HL-60 (cell line): ENCODE results near the gene ZFP36L1.

Experiments used
- DNase-seq, 2 experiments: peaks; one replicate each; pipeline ENCODE4 v3.0.0-alpha.2; 2010 to 2020; ENCODE audit warnings: low read depth in 1 of 2, low spot score in 1 of 2
- H3K27ac ChIP-seq: fragments of 250-450 bp; sonication (Bioruptor Pico); replicated peaks from 2 replicates; pipeline ENCODE4 v1.5.1; 2020; ENCODE audit warnings: mild to moderate bottlenecking, moderate library complexity
- H3K27me3 ChIP-seq: fragments of 250-450 bp; sonication (Bioruptor Pico); 2 replicates; pipeline ENCODE4 v1.5.1; 2021; ENCODE audit warnings: mild to moderate bottlenecking, moderate library complexity; ENCODE audit not compliant: insufficient read depth, poor library complexity, severe bottlenecking
- H3K4me3 ChIP-seq: replicated peaks from 2 replicates; pipeline ENCODE4 v1.5.1; 2011; ENCODE audit warnings: mild to moderate bottlenecking, control low read depth, low read length; ENCODE audit not compliant: insufficient read depth
- GABPA ChIP-seq: IDR thresholded peaks from 2 replicates; pipeline ENCODE4 v1.6.1; 2012; ENCODE audit warnings: low read depth
- POLR2AphosphoS5 ChIP-seq: IDR thresholded peaks from 2 replicates; pipeline ENCODE4 v1.6.1; 2012; ENCODE audit warnings: low read depth
- SPI1 ChIP-seq: IDR thresholded peaks from 2 replicates; pipeline ENCODE4 v1.6.1; 2012; ENCODE audit warnings: low read depth, mild to moderate bottlenecking, borderline replicate concordance
- TF ChIP-seq, protein P1 (sequence below): IDR thresholded peaks from 2 replicates; pipeline ENCODE4 v1.6.1; 2012; ENCODE audit warnings: low read depth; ENCODE audit not compliant: insufficient replicate concordance
- TF ChIP-seq, protein P2 (sequence below): IDR thresholded peaks from one replicate; pipeline ENCODE4 v1.5.1; 2011; ENCODE audit warnings: low read length, control low read depth, inconsistent platforms; ENCODE audit not compliant: insufficient read depth

ZFP36L1 gene

DNA sequence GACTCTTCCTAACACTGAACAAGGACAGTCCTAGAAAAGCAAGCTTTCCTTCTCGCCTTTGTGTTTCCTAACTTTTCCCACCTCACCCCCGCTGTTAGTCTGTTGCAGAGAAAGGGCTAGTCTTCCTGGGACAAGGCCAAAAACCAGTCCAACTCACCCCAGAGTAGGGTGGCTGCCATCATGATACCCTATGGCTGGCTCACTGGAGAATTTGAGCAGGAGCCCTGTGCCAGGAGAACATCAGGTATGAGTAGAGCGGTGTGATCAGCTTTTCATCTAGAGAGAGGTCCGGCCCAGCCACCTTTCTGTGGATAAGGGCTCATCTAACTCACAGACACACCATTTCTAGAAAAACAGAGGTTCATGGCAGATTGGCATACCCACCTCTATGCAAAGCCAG, 16.7 kb upstream of the ZFP36L1 start:
- H3K27ac ChIP-seq: no peak overlapping the region
- H3K27me3 ChIP-seq: no peaks in the 10 kb centered on the region
- TF ChIP-seq GABPA: no peak
- TF ChIP-seq, protein P1, sequence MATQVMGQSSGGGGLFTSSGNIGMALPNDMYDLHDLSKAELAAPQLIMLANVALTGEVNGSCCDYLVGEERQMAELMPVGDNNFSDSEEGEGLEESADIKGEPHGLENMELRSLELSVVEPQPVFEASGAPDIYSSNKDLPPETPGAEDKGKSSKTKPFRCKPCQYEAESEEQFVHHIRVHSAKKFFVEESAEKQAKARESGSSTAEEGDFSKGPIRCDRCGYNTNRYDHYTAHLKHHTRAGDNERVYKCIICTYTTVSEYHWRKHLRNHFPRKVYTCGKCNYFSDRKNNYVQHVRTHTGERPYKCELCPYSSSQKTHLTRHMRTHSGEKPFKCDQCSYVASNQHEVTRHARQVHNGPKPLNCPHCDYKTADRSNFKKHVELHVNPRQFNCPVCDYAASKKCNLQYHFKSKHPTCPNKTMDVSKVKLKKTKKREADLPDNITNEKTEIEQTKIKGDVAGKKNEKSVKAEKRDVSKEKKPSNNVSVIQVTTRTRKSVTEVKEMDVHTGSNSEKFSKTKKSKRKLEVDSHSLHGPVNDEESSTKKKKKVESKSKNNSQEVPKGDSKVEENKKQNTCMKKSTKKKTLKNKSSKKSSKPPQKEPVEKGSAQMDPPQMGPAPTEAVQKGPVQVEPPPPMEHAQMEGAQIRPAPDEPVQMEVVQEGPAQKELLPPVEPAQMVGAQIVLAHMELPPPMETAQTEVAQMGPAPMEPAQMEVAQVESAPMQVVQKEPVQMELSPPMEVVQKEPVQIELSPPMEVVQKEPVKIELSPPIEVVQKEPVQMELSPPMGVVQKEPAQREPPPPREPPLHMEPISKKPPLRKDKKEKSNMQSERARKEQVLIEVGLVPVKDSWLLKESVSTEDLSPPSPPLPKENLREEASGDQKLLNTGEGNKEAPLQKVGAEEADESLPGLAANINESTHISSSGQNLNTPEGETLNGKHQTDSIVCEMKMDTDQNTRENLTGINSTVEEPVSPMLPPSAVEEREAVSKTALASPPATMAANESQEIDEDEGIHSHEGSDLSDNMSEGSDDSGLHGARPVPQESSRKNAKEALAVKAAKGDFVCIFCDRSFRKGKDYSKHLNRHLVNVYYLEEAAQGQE: no peak
- TF ChIP-seq, protein P2, sequence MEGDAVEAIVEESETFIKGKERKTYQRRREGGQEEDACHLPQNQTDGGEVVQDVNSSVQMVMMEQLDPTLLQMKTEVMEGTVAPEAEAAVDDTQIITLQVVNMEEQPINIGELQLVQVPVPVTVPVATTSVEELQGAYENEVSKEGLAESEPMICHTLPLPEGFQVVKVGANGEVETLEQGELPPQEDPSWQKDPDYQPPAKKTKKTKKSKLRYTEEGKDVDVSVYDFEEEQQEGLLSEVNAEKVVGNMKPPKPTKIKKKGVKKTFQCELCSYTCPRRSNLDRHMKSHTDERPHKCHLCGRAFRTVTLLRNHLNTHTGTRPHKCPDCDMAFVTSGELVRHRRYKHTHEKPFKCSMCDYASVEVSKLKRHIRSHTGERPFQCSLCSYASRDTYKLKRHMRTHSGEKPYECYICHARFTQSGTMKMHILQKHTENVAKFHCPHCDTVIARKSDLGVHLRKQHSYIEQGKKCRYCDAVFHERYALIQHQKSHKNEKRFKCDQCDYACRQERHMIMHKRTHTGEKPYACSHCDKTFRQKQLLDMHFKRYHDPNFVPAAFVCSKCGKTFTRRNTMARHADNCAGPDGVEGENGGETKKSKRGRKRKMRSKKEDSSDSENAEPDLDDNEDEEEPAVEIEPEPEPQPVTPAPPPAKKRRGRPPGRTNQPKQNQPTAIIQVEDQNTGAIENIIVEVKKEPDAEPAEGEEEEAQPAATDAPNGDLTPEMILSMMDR: no peak
- TF ChIP-seq POLR2AphosphoS5: no peak
- no peak for TF ChIP-seq SPI1
- DNase-seq: no peak
- H3K4me3 ChIP-seq: no peak overlapping the region

DNA sequence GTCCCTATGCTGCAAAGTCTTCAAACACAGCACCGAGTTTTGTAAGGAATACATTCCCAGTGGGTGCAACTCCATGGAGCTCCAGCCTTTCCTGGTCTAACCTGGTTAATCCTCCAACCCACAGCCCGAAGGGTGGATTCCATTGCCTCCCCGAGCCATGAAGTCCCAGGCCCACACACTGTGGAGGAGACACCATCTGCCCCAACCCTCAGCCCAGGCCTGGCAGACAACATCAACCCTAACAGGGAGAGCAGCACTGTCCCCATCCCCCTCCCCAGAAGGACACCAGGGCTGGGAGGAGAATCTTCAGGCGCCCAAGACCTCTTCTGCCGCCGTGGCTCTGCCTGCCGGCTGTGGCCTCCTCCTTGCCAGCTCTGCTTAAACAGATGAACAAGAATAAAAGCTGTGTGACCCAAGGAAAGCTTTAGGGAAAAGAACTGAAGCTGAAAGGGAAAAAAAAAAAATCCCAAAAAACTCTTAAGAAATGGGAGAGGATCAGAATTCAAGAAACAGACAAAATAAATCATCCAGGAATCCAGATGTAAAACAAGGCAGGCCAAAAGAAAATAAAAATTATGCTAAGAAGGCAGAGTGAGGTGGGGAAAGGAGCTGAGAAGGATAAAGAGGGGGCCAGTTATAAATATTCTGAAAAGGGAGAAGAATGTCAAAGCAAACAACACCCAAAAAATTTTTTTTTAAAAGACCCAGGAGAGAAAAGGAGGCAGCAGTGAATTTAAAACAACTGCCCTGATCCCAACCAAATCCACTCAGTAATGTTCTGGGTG, 16.0 kb upstream of the ZFP36L1 start:
- H3K27me3 ChIP-seq: no peaks in the 10 kb centered on the region
- no peak for DNase-seq
- TF ChIP-seq POLR2AphosphoS5: no peak
- TF ChIP-seq SPI1: no peak
- TF ChIP-seq, protein P1: no peak
- TF ChIP-seq, protein P2: no peak
- no peak for TF ChIP-seq GABPA
- no peak overlapping the region for H3K4me3 ChIP-seq
- H3K27ac ChIP-seq: no peak overlapping the region

DNA sequence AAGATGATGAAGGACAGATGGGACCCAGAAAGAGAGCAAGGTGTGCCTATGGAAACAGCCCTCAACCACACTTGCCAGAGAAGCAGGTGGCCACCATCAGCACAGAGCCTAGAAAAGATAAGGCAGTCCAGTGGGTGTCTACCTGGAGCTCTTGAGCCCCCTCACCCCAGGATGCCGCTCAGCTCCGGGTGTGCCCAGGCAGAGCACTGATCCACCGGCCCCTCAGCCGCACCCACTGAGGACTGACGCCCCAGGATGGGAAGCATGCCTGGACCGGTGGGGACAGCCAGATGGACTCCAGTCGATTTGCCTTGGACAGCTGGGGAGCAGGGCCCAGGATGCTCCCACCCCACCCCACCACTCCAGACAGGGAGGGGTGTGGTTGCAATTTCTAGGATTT, 15.1 kb upstream of the ZFP36L1 start:
- Histone ChIP-seq H3K27me3 (no peaks in the 10 kb centered on the region), H3K27ac (no peak overlapping the region), H3K4me3 (no peak overlapping the region)
- DNase-seq: no peak
- TF ChIP-seq SPI1 (no peak), POLR2AphosphoS5 (no peak), GABPA (no peak)
- TF ChIP-seq, protein P1: no peak
- TF ChIP-seq, protein P2: no peak
